Mesenchymal stem cell (in vitro differentiated cells and primary cell): ENCODE data around the gene BACE2.
"Not testable (repeated sequence)": the region's sequence is repeated elsewhere in the genome, so short reads cannot be mapped to it uniquely, and the experiment has no call there.

Experiments
- DNase-seq: peaks from one replicate; pipeline ENCODE4 v3.0.0-alpha.2; 2013
- H2AFZ ChIP-seq: one replicate; pipeline ENCODE4 v1.6.1; 2013; ENCODE audit warnings: low read depth, mild to moderate bottlenecking, control low read depth, inconsistent platforms, low read length, moderate library complexity
- H2AK5ac ChIP-seq: 2 replicates; pipeline ENCODE4 v1.6.1; 2013; ENCODE audit warnings: low read length, moderate library complexity, mild to moderate bottlenecking, inconsistent platforms; ENCODE audit not compliant: severe bottlenecking
- H2BK120ac ChIP-seq: one replicate; pipeline ENCODE4 v1.6.1; 2013; ENCODE audit warnings: low read depth, mild to moderate bottlenecking, inconsistent platforms, low read length, moderate library complexity
- H2BK12ac ChIP-seq, 2 experiments: one replicate each; pipeline ENCODE4 v1.6.1; 2013; ENCODE audit warnings: inconsistent platforms in 2 of 2, low read length in 2 of 2, mild to moderate bottlenecking in 2 of 2, moderate library complexity in 2 of 2, control low read depth in 1 of 2
- H2BK15ac ChIP-seq: one replicate; pipeline ENCODE4 v1.6.1; 2013; ENCODE audit warnings: mild to moderate bottlenecking, low read depth, inconsistent platforms; ENCODE audit not compliant: poor library complexity, severe bottlenecking
- H2BK5ac ChIP-seq: 2 replicates; pipeline ENCODE4 v1.6.1; 2013; ENCODE audit warnings: low read depth, mild to moderate bottlenecking, low read length, control low read depth, inconsistent platforms; ENCODE audit not compliant: poor library complexity, severe bottlenecking
- H3K14ac ChIP-seq, 2 experiments: one replicate each; pipeline ENCODE4 v1.6.1; 2013; ENCODE audit warnings: inconsistent platforms in 2 of 2, low read length in 2 of 2, control low read depth in 1 of 2, mild to moderate bottlenecking in 1 of 2, moderate library complexity in 1 of 2
- H3K18ac ChIP-seq, 2 experiments: one replicate each; pipeline ENCODE4 v1.6.1; 2013; ENCODE audit warnings: inconsistent platforms in 2 of 2, low read length in 2 of 2, control low read depth in 1 of 2, low read depth in 1 of 2, mild to moderate bottlenecking in 1 of 2
- H3K23ac ChIP-seq, 2 experiments: one replicate each; pipeline ENCODE4 v1.6.1; 2013; ENCODE audit warnings: inconsistent platforms in 2 of 2, low read length in 2 of 2, mild to moderate bottlenecking in 2 of 2, moderate library complexity in 2 of 2, control low read depth in 1 of 2
- H3K27ac ChIP-seq: 2 replicates; pipeline ENCODE4 v1.5.1; 2013; ENCODE audit warnings: mild to moderate bottlenecking, moderate library complexity, low read length, control low read depth, inconsistent platforms; ENCODE audit not compliant: poor library complexity, severe bottlenecking
- H3K27me3 ChIP-seq, 2 experiments: 2 replicates each; pipeline versions ENCODE4 v1.6.1 to v1.7.0; 2013; ENCODE audit warnings: low read length in 2 of 2, mild to moderate bottlenecking in 2 of 2, moderate library complexity in 2 of 2, control low read depth in 1 of 2, inconsistent platforms in 1 of 2; ENCODE audit not compliant: control insufficient read depth in 1 of 2, insufficient read depth in 1 of 2
- H3K36me3 ChIP-seq, 2 experiments: 2 replicates each; pipeline versions ENCODE4 v1.6.1 to v1.7.0; 2013; ENCODE audit warnings: low read length in 2 of 2, control low read depth in 1 of 2, inconsistent platforms in 1 of 2, low read depth in 1 of 2, mild to moderate bottlenecking in 1 of 2; ENCODE audit not compliant: insufficient read depth in 2 of 2, control insufficient read depth in 1 of 2
- H3K4ac ChIP-seq, 2 experiments: one replicate each; pipeline ENCODE4 v1.6.1; 2013; ENCODE audit warnings: inconsistent platforms in 2 of 2, low read length in 2 of 2, mild to moderate bottlenecking in 2 of 2, moderate library complexity in 2 of 2, control low read depth in 1 of 2, low read depth in 1 of 2
- H3K4me1 ChIP-seq: 2 replicates; pipeline ENCODE4 v1.6.1; 2013; ENCODE audit warnings: low read depth, low read length, control low read depth; ENCODE audit not compliant: control insufficient read depth, insufficient read depth
- H3K4me2 ChIP-seq: 2 replicates; pipeline ENCODE4 v1.6.1; 2013; ENCODE audit warnings: low read length, mild to moderate bottlenecking, inconsistent platforms; ENCODE audit not compliant: poor library complexity, severe bottlenecking
- H3K4me3 ChIP-seq, 2 experiments: 2 replicates each; pipeline versions ENCODE4 v1.5.1 to v1.7.0; 2013; ENCODE audit warnings: low read length in 2 of 2, mild to moderate bottlenecking in 2 of 2, control low read depth in 1 of 2, low read depth in 1 of 2; ENCODE audit not compliant: insufficient read depth in 1 of 2
- H3K79me1 ChIP-seq: replicated peaks from 2 replicates; pipeline ENCODE4 v1.6.1; 2013; ENCODE audit warnings: mild to moderate bottlenecking, control low read depth, low read length, inconsistent platforms; ENCODE audit not compliant: poor library complexity, severe bottlenecking
- H3K9ac ChIP-seq: 2 replicates; pipeline ENCODE4 v1.7.0; 2013; ENCODE audit warnings: mild to moderate bottlenecking, low read length, moderate library complexity
- H3K9me3 ChIP-seq: 2 replicates; pipeline ENCODE4 v1.7.0; 2013; ENCODE audit warnings: mild to moderate bottlenecking, low read length; ENCODE audit not compliant: control insufficient read depth
- H4K8ac ChIP-seq: one replicate; pipeline ENCODE4 v1.6.1; 2013; ENCODE audit warnings: inconsistent platforms, mild to moderate bottlenecking, low read length, moderate library complexity
- H4K91ac ChIP-seq: one replicate; pipeline ENCODE4 v1.6.1; 2013; ENCODE audit warnings: mild to moderate bottlenecking, low read length, inconsistent platforms
- WGBS: methylation state at CpG from one replicate; pipeline ENCODE4 v1.1.7; 2013; ENCODE audit warnings: mixed read lengths; 5-methylcytosine and 5-hydroxymethylcytosine counted together

The BACE2 gene

GRCh38 chr21:41198647-41199046, 30.7 kb downstream of the BACE2 start:
- H3K9me3 ChIP-seq, H3K14ac ChIP-seq, H2AFZ ChIP-seq, H4K8ac ChIP-seq, H3K4me2 ChIP-seq, H2BK5ac ChIP-seq, H4K91ac ChIP-seq, H3K27me3 ChIP-seq, H3K9ac ChIP-seq, H3K36me3 ChIP-seq, H3K27ac ChIP-seq, H3K4ac ChIP-seq, DNase-seq, H3K23ac ChIP-seq, H3K18ac ChIP-seq, H2AK5ac ChIP-seq, H2BK15ac ChIP-seq, H2BK120ac ChIP-seq, H3K4me1 ChIP-seq, H3K4me3 ChIP-seq, H2BK12ac ChIP-seq: not testable (repeated sequence)
- WGBS = 73% methylated on average over 3 of the region's 5 CpGs
- H3K79me1 ChIP-seq = peaks cover 14% of the 10 kb centered on the region

GRCh38 chr21:41199123-41199522, 31.2 kb downstream of the BACE2 start:
- Histone ChIP-seq H3K4me3 (no peak overlapping the region), H4K91ac (no peak overlapping the region), H3K27me3 (no peaks in the 10 kb centered on the region), H3K9me3 (no peaks in the 10 kb centered on the region), H3K23ac (no peak overlapping the region), H3K14ac (no peak overlapping the region), H3K4me2 (no peak overlapping the region), H2BK5ac (no peak overlapping the region), H2AK5ac (no peak overlapping the region), H3K18ac (no peak overlapping the region), H2BK15ac (no peak overlapping the region), H3K27ac (no peak overlapping the region), H3K36me3 (peaks cover 0 to 4% of the 10 kb centered on the region in 2 experiments), H3K9ac (no peak overlapping the region), H3K79me1 (peaks cover 14% of the 10 kb centered on the region), H4K8ac (no peak overlapping the region), H2BK120ac (no peak overlapping the region), H2BK12ac (no peak overlapping the region), H3K4ac (no peak overlapping the region), H3K4me1 (peaks cover 1% of the 10 kb centered on the region), H2AFZ (no peak overlapping the region)
- DNase-seq = no peak
- WGBS = 83% methylated on average over 6 of the region's 10 CpGs

GRCh38 chr21:41199588-41199987, 31.6 kb downstream of the BACE2 start:
- Histone ChIP-seq H3K14ac (no peak overlapping the region), H4K8ac (no peak overlapping the region), H3K27me3 (no peaks in the 10 kb centered on the region), H2BK120ac (no peak overlapping the region), H3K9me3 (no peaks in the 10 kb centered on the region), H3K23ac (no peak overlapping the region), H2AFZ (no peak overlapping the region), H3K27ac (no peak overlapping the region), H4K91ac (no peak overlapping the region), H3K18ac (no peak overlapping the region), H3K4me2 (no peak overlapping the region), H3K4ac (no peak overlapping the region), H3K36me3 (peaks cover 0 to 4% of the 10 kb centered on the region in 2 experiments), H2BK12ac (no peak overlapping the region), H2AK5ac (no peak overlapping the region), H3K4me3 (no peak overlapping the region), H2BK15ac (no peak overlapping the region), H2BK5ac (no peak overlapping the region), H3K9ac (no peak overlapping the region), H3K4me1 (peaks cover 1% of the 10 kb centered on the region), H3K79me1 (peaks cover 16% of the 10 kb centered on the region)
- WGBS = 80% methylated on average over 9 of the region's 10 CpGs
- no peak for DNase-seq

- no peak overlapping the region for H4K91ac ChIP-seq
- no peak overlapping the region for H2BK5ac ChIP-seq
- H3K36me3 ChIP-seq = peaks cover 0 to 4% of the 10 kb centered on the region in 2 experiments
- H3K23ac ChIP-seq = no peak overlapping the region
- no peak overlapping the region for H3K27ac ChIP-seq
- no peak overlapping the region for H2AK5ac ChIP-seq
- no peak overlapping the region for H3K18ac ChIP-seq
- no peak for DNase-seq
- H3K14ac ChIP-seq = no peak overlapping the region
- no peak overlapping the region for H4K8ac ChIP-seq
- H3K27me3 ChIP-seq = no peaks in the 10 kb centered on the region
- 83% methylated on average over 5 of the region's 5 CpGs for WGBS
- H3K9ac ChIP-seq = no peak overlapping the region
- H2BK15ac ChIP-seq = no peak overlapping the region
- H3K4ac ChIP-seq = no peak overlapping the region
- H3K9me3 ChIP-seq = no peaks in the 10 kb centered on the region
- no peak overlapping the region for H2BK120ac ChIP-seq
- H3K79me1 ChIP-seq = peaks cover 16% of the 10 kb centered on the region
- peaks cover 1% of the 10 kb centered on the region for H3K4me1 ChIP-seq
- H2AFZ ChIP-seq = no peak overlapping the region
- H3K4me3 ChIP-seq = no peak overlapping the region
- no peak overlapping the region for H3K4me2 ChIP-seq
- H2BK12ac ChIP-seq = no peak overlapping the region
Observed at GRCh38 chr21:41201385-41201784, 33.4 kb downstream of the BACE2 start.
